ENCODE results near the gene ZC3H10.

ZC3H10 gene

GRCh38 chr12:56102683-56103065, 15.4 kb upstream of the ZC3H10 start:
- in situ Hi-C loops (cut with HindIII; ENCODE audit: low sequenced_read_pairs), result no loop called here

- in situ Hi-C loops (cut with HindIII; ENCODE audit: low sequenced_read_pairs), result no loop called here
These were observed 14.9 kb upstream of the ZC3H10 start for GRCh38 chr12:56103066-56103711.

GRCh38 chr12:56103823-56104108, 14.3 kb upstream of the ZC3H10 start:
- in situ Hi-C loops (cut with HindIII; ENCODE audit: low sequenced_read_pairs), result no loop called here

- in situ Hi-C loops (cut with HindIII; ENCODE audit: low sequenced_read_pairs), result no loop called here
These were observed 13.8 kb upstream of the ZC3H10 start, which contains the start of gene PA2G4 for GRCh38 chr12:56104109-56104814. Gene PA2G4 (plus strand): TSS chr12:56104559. CDS start chr12:56104738, 179 bp downstream.

GRCh38 chr12:56104815-56105608, 13.1 kb upstream of the ZC3H10 start:
- in situ Hi-C loops (cut with HindIII; ENCODE audit: low sequenced_read_pairs), result no loop called here

GRCh38 chr12:56105609-56105902, 12.5 kb upstream of the ZC3H10 start:
- in situ Hi-C loops (cut with HindIII; ENCODE audit: low sequenced_read_pairs), result no loop called here

- in situ Hi-C loops (cut with HindIII; ENCODE audit: low sequenced_read_pairs), result no loop called here
These were observed 10.8 kb upstream of the ZC3H10 start for GRCh38 chr12:56107242-56107641.

GRCh38 chr12:56110571-56110970, 7.5 kb upstream of the ZC3H10 start:
- in situ Hi-C loops (cut with HindIII; ENCODE audit: low sequenced_read_pairs), result no loop called here

GRCh38 chr12:56114084-56114483, 4.0 kb upstream of the ZC3H10 start:
- in situ Hi-C loops (cut with HindIII; ENCODE audit: low sequenced_read_pairs), result no loop called here

GRCh38 chr12:56115329-56115728, 2.7 kb upstream of the ZC3H10 start:
- in situ Hi-C loops (cut with HindIII; ENCODE audit: low sequenced_read_pairs), result loop anchor here (5.0 kb wide), 1 partner anchor 72 kb away; the partner anchor contains the start of gene SMARCC2

GRCh38 chr12:56116267-56117081, 1.6 kb upstream of the ZC3H10 start, which contains the start of gene RPL41:
Gene RPL41 (plus strand): TSS chr12:56116633.
- in situ Hi-C loops (cut with HindIII; ENCODE audit: low sequenced_read_pairs), result loop anchor here (5.0 kb wide), 1 partner anchor 71 kb away; the partner anchor contains the start of gene SMARCC2

- in situ Hi-C loops (cut with HindIII; ENCODE audit: low sequenced_read_pairs), result loop anchor here (5.0 kb wide), 1 partner anchor 70 kb away; the partner anchor contains the start of gene SMARCC2
These were observed 872 bp upstream of the ZC3H10 start for GRCh38 chr12:56117082-56117706.

GRCh38 chr12:56118688-56119357, 757 bp downstream of the ZC3H10 start:
- in situ Hi-C loops (cut with HindIII; ENCODE audit: low sequenced_read_pairs), result loop anchor here (5.0 kb wide), 1 partner anchor 68 kb away; the partner anchor contains the start of gene SMARCC2

- in situ Hi-C loops (cut with HindIII; ENCODE audit: low sequenced_read_pairs), result loop anchor here (5.0 kb wide), 1 partner anchor 68 kb away; the partner anchor contains the start of gene SMARCC2
These were observed 1.3 kb downstream of the ZC3H10 start for GRCh38 chr12:56119361-56119796.

GRCh38 chr12:56120158-56120846, 2.2 kb downstream of the ZC3H10 start:
- in situ Hi-C loops (cut with HindIII; ENCODE audit: low sequenced_read_pairs), result no loop called here

- in situ Hi-C loops (cut with HindIII; ENCODE audit: low sequenced_read_pairs), result no loop called here
These were observed 3.3 kb downstream of the ZC3H10 start for GRCh38 chr12:56121204-56121870.

GRCh38 chr12:56122637-56123036, 4.6 kb downstream of the ZC3H10 start:
- in situ Hi-C loops (cut with HindIII; ENCODE audit: low sequenced_read_pairs), result no loop called here

GRCh38 chr12:56124133-56124532, 6.1 kb downstream of the ZC3H10 start:
- in situ Hi-C loops (cut with HindIII; ENCODE audit: low sequenced_read_pairs), result no loop called here

All from endothelial cell of hepatic sinusoid (primary cell).